Fibroblast of lung (primary cell): ENCODE measurements around the gene CCDC6. TPM values are rescaled to one million over a fixed set of nuclear protein-coding genes. Genes with fewer than 3 reads are reported as not detected.

Experiments
- DNase-seq, 2 donors: peaks; one replicate each; pipeline versions ENCODE4 v3.0.0 to v3.0.0-alpha.2; 2010; ENCODE audit warnings: low read depth in 2 of 2
- H2AFZ ChIP-seq: 2 replicates; pipeline ENCODE4 v1.5.1; 2012; ENCODE audit warnings: low read length, control low read depth, inconsistent platforms
- H3K27ac ChIP-seq: 2 replicates; pipeline ENCODE4 v1.5.1; 2011; ENCODE audit warnings: low read length, control low read depth; ENCODE audit not compliant: insufficient read depth
- H3K27me3 ChIP-seq: 2 replicates; pipeline ENCODE4 v1.5.1; 2011; ENCODE audit warnings: mild to moderate bottlenecking, low read length; ENCODE audit not compliant: control insufficient read depth, insufficient read depth
- H3K36me3 ChIP-seq: 2 replicates; pipeline ENCODE4 v1.5.1; 2011; ENCODE audit warnings: low read length; ENCODE audit not compliant: control insufficient read depth, insufficient read depth
- H3K4me1 ChIP-seq: 2 replicates; pipeline ENCODE4 v1.5.1; 2011; ENCODE audit warnings: low read length; ENCODE audit not compliant: control insufficient read depth, insufficient read depth; ENCODE audit errors: extremely low read depth
- H3K4me2 ChIP-seq: 2 replicates; pipeline ENCODE4 v1.5.1; 2011; ENCODE audit warnings: low read length, control low read depth; ENCODE audit not compliant: insufficient read depth; ENCODE audit errors: extremely low read depth
- H3K4me3 ChIP-seq, 4 experiments: fragments of 200-600 bp in 1 of 4; sonication (generic) in 1 of 4; replicated peaks in 1 of 4; 2 replicates each; pipeline ENCODE4 v1.5.1; 2011 to 2016; ENCODE audit warnings: low read length in 4 of 4, low read depth in 3 of 4, mild to moderate bottlenecking in 3 of 4, control low read depth in 2 of 4, inconsistent platforms in 1 of 4, mixed read lengths in 1 of 4; ENCODE audit not compliant: insufficient read depth in 1 of 4; ENCODE audit errors: control extremely low read depth in 1 of 4
- H3K79me2 ChIP-seq: 2 replicates; pipeline ENCODE4 v1.5.1; 2012; ENCODE audit warnings: mild to moderate bottlenecking, low read length, inconsistent platforms; ENCODE audit not compliant: control insufficient read depth, insufficient read depth
- H3K9ac ChIP-seq: 2 replicates; pipeline ENCODE4 v1.5.1; 2011; ENCODE audit warnings: mild to moderate bottlenecking, low read length, control low read depth; ENCODE audit not compliant: insufficient read depth
- H3K9me3 ChIP-seq: 2 replicates; pipeline ENCODE4 v1.5.1; 2012; ENCODE audit warnings: low read depth, low read length; ENCODE audit not compliant: control insufficient read depth, insufficient read depth
- H4K20me1 ChIP-seq: 2 replicates; pipeline ENCODE4 v1.5.1; 2011; ENCODE audit warnings: low read length; ENCODE audit not compliant: control insufficient read depth, insufficient read depth; ENCODE audit errors: extremely low read depth
- CTCF ChIP-seq, 2 donors: IDR thresholded peaks in 1 of 2; conservative IDR thresholded peaks in 1 of 2; 1 replicate in 1 of 2; 2 replicates in 1 of 2; pipeline ENCODE4 v1.5.1; 2011 to 2012; ENCODE audit warnings: low read length in 2 of 2, control low read depth in 1 of 2, inconsistent platforms in 1 of 2, low read depth in 1 of 2, mild to moderate bottlenecking in 1 of 2
- EZH2 ChIP-seq: IDR thresholded peaks from 2 replicates; pipeline ENCODE4 v1.5.1; 2012; ENCODE audit warnings: low read length, control low read depth, mild to moderate bottlenecking; ENCODE audit errors: missing control alignments
- polyA plus RNA-seq, 2 donors: library from polyadenylated mRNA; depleted of rRNA in 1 of 2; stranded (reverse) in 1 of 2; unstranded in 1 of 2; fragments of >200 nt; gene quantifications; 2 replicates each; pipeline ENCODE4 v1.2.1, GENCODE V29; 2011 to 2012; ENCODE audit warnings: missing spikeins in 1 of 2
- total RNA-seq: library from RNA; depleted of rRNA; stranded (reverse); fragments of >200 nt; gene quantifications from 2 replicates; pipeline ENCODE4 v1.2.1, GENCODE V29; 2014

The CCDC6 gene
- total and polyA plus RNA-seq, 2 donors (not counting 1 experiment from before 2014, with no cell fraction given): 35.5 to 51.2 TPM

GRCh38 chr10:59847326-59847725 lies 59.0 kb downstream of the CCDC6 start:
- TF ChIP-seq CTCF (conservative IDR thresholded peaks at IDR 0.05 in 1 of 2, IDR thresholded peaks at IDR 0.05 in 1 of 2; ENCODE audit: low read depth in 1 of 2, low read length in 2 of 2): no peak
- TF ChIP-seq EZH2: no peak
- Histone ChIP-seq H3K4me2 (no peak overlapping the region), H3K4me1 (no peaks in the 10 kb centered on the region), H3K9ac (no peak overlapping the region), H4K20me1 (no peaks in the 10 kb centered on the region), H3K4me3 (no peak overlapping the region), H3K27ac (no peak overlapping the region), H3K79me2 (no peaks in the 10 kb centered on the region), H3K27me3 (no peaks in the 10 kb centered on the region), H3K9me3 (no peaks in the 10 kb centered on the region), H3K36me3 (no peaks in the 10 kb centered on the region), H2AFZ (no peak overlapping the region)
- no peak for DNase-seq

GRCh38 chr10:59844436-59844835 lies 61.9 kb downstream of the CCDC6 start:
- H3K4me2 ChIP-seq: no peak overlapping the region
- TF ChIP-seq EZH2: no peak
- TF ChIP-seq CTCF (conservative IDR thresholded peaks at IDR 0.05 in 1 of 2, IDR thresholded peaks at IDR 0.05 in 1 of 2; ENCODE audit: low read depth in 1 of 2, low read length in 2 of 2): no peak
- H3K4me3 ChIP-seq: no peak overlapping the region
- DNase-seq: no peak
- H3K27ac ChIP-seq: no peak overlapping the region
- no peak overlapping the region for H3K9ac ChIP-seq
- no peaks in the 10 kb centered on the region for H3K79me2 ChIP-seq
- H2AFZ ChIP-seq: no peak overlapping the region
- H4K20me1 ChIP-seq: no peaks in the 10 kb centered on the region
- H3K36me3 ChIP-seq: no peaks in the 10 kb centered on the region
- H3K9me3 ChIP-seq: no peaks in the 10 kb centered on the region
- no peaks in the 10 kb centered on the region for H3K4me1 ChIP-seq
- no peaks in the 10 kb centered on the region for H3K27me3 ChIP-seq

GRCh38 chr10:59843748-59844147 lies 62.6 kb downstream of the CCDC6 start:
- Histone ChIP-seq H3K9me3 (no peaks in the 10 kb centered on the region), H4K20me1 (no peaks in the 10 kb centered on the region), H3K36me3 (no peaks in the 10 kb centered on the region), H3K27ac (no peak overlapping the region), H3K4me1 (no peaks in the 10 kb centered on the region), H3K79me2 (no peaks in the 10 kb centered on the region), H3K4me3 (no peak overlapping the region), H2AFZ (no peak overlapping the region), H3K27me3 (no peaks in the 10 kb centered on the region), H3K4me2 (no peak overlapping the region), H3K9ac (no peak overlapping the region)
- DNase-seq: no peak
- no peak for TF ChIP-seq CTCF (conservative IDR thresholded peaks at IDR 0.05 in 1 of 2, IDR thresholded peaks at IDR 0.05 in 1 of 2; ENCODE audit: low read depth in 1 of 2, low read length in 2 of 2)
- no peak for TF ChIP-seq EZH2
